C4-2B (cell line): ENCODE results near the gene AOC2.

Experiments used
- ZFX ChIP-seq: fragments of 450-650 bp; IDR thresholded peaks from 2 replicates; pipeline ENCODE4 v1.6.1; 2017
- TF ChIP-seq, protein P1 (sequence below): fragments of 450-650 bp; conservative IDR thresholded peaks from 2 replicates; pipeline ENCODE4 v1.5.1; 2017; ENCODE audit warnings: mild to moderate bottlenecking

DNA sequence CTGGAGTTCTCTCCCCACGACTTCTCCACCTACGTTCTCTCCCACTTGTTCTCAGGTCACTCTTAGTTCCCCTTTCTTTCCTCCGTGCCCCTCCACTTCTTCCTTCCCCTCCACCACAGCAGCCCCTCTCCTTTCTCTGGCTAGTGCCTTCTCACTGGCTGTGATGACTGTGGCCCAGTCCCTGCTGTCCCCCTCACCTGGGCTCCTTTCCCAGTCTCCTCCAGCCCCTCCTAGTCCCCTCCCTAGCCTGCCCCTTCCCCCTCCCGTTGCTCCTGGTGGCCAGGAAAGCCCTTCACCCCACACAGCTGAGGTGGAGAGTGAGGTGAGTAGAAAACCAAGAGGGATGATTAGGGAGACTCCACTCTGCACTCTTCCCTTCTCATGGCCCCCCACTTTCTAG, 49.3 kb upstream of the AOC2 start:
- TF ChIP-seq, protein P1, sequence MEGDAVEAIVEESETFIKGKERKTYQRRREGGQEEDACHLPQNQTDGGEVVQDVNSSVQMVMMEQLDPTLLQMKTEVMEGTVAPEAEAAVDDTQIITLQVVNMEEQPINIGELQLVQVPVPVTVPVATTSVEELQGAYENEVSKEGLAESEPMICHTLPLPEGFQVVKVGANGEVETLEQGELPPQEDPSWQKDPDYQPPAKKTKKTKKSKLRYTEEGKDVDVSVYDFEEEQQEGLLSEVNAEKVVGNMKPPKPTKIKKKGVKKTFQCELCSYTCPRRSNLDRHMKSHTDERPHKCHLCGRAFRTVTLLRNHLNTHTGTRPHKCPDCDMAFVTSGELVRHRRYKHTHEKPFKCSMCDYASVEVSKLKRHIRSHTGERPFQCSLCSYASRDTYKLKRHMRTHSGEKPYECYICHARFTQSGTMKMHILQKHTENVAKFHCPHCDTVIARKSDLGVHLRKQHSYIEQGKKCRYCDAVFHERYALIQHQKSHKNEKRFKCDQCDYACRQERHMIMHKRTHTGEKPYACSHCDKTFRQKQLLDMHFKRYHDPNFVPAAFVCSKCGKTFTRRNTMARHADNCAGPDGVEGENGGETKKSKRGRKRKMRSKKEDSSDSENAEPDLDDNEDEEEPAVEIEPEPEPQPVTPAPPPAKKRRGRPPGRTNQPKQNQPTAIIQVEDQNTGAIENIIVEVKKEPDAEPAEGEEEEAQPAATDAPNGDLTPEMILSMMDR, result no peak
- no peak for TF ChIP-seq ZFX
